ENCODE results near the gene TUB.

Gene TUB

DNA sequence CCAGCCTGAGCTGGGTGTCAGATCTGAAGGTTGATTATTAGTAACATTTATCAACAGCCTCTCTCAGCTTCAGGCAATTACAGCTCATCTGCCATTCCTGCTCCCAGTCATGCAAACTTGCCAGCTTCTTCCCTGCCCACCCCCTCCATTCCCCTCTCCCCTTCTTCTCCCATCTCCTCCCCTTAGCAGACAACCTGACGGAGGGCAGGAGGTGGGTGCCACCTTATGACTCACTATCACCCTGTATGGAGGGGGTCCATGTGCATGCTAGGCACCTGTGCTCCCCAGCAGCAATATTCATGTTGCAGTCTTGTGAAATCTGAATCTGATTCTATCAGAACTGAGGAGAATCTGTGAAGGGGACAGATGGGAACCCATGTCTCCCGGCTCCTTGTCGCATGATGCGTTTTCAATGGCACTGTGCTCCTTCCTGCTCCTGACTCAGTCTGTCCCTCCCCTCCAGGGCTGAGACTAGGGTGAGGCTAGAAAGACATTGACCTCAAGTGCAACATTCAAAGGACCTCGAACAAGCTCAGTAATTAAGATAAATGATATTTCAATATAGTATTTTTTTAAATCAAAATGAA lies 46.3 kb upstream of the TUB start:
- Histone ChIP-seq H3K4me3 (no peak overlapping the region), H3K27ac (peak overlapping the region in 1 of 2 donors; percentile 58)
- TF ChIP-seq, protein P1, sequence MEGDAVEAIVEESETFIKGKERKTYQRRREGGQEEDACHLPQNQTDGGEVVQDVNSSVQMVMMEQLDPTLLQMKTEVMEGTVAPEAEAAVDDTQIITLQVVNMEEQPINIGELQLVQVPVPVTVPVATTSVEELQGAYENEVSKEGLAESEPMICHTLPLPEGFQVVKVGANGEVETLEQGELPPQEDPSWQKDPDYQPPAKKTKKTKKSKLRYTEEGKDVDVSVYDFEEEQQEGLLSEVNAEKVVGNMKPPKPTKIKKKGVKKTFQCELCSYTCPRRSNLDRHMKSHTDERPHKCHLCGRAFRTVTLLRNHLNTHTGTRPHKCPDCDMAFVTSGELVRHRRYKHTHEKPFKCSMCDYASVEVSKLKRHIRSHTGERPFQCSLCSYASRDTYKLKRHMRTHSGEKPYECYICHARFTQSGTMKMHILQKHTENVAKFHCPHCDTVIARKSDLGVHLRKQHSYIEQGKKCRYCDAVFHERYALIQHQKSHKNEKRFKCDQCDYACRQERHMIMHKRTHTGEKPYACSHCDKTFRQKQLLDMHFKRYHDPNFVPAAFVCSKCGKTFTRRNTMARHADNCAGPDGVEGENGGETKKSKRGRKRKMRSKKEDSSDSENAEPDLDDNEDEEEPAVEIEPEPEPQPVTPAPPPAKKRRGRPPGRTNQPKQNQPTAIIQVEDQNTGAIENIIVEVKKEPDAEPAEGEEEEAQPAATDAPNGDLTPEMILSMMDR (IDR thresholded peaks at IDR 0.05): no peak
- DNase-seq (ENCODE audit: low spot score): peak; percentile 60

DNA sequence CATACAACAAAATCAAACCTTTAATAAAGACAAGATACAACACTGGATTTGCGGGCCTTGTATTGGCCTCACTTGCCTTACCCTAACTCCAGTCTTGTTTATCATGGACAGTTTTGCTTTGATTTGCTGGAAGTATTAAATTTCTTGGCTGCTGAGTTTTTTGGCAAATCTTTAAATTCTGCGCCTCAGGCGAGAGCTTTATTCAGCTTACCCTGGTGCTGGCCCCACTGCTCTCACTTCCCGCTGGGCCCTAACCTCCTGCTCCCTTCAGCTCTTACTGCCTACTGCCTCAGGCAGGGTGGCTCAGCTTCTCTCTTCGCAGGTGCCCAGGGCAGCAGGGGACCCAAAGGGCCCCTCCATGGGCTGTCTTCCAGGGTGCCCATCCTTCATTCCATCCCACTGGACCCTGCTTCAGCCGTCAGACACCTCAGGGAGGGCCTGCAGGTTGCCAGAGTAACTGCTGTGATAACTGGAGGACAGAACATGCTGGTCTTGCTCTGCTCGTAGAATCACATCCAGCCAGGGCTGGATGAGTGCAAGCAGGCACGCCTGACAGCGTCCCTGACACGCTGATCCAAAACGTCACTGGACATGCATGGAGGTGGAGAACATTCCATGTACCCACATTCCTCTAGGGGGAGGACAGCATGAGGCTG lies 45.7 kb upstream of the TUB start:
- H3K27ac ChIP-seq: peak overlapping the region in 1 of 2 donors; percentile 54
- peak; percentile 82 for DNase-seq (ENCODE audit: low spot score)
- TF ChIP-seq, protein P1 (IDR thresholded peaks at IDR 0.05): no peak
- no peak overlapping the region for H3K4me3 ChIP-seq

DNA sequence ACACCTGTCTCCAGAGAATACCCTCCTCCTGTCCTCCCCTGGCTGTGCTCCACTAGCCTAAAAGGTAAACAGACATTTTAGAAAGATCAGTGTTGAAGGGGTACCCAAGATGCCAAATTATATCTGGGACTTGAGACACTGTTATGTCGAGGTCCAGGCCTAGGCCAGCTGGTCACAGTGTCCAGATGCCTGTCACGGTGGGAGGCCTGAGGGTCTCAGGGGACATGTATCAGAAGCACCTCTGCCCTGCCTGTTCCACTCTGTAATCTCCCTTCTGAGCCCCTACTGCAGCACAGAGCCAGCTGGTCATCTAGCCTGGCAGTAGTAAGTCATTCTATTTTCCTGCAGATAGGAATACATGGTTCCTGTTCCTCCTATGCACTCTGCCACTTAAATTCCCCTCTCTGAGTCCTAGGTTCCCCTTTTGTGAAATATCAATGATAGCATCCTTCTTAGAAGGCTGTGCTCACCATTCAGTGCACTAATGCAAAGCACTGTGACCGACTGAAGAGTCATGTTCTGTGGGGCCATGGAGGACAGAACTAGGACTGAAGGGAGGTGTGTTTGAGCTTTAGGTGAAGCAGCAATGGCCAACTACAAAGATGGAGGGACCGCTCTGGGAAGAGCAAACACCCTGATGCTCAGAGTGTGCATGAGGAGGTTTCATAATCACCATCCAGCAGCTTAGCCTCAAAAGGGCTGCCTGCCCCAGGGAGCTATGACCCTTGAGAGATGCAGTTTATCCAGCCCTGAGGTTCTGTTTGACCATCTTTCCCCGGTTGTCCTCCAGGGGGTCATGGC lies 44.8 kb upstream of the TUB start:
- DNase-seq (ENCODE audit: low spot score): no peak
- Histone ChIP-seq H3K27ac (peak overlapping the region in 1 of 2 donors; percentile 33), H3K4me3 (no peak overlapping the region)
- TF ChIP-seq, protein P1 (IDR thresholded peaks at IDR 0.05): no peak

DNA sequence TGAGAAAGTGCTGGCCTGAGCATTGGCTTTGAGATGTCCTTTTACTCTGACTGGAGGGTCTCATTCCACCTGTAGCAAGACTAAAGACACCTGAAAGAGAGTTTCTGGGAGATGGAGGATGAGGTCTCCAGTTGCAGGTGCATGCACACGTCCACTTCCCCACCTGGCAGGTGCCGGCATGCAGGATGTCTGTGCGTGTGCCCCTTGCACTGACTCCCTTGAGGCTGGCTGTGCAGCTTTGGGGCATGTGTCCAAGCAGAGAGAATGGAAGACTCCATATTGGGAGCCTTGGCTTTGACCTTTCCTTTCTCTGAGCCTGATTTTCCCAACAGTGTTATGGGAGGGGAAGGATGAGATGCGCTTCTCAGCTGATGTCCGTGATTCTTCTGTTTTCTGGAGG lies 44.0 kb upstream of the TUB start:
- DNase-seq (ENCODE audit: low spot score): peak; percentile 65
- Histone ChIP-seq H3K27ac (no peak overlapping the region), H3K4me3 (no peak overlapping the region)
- TF ChIP-seq, protein P1 (IDR thresholded peaks at IDR 0.05): no peak

DNA sequence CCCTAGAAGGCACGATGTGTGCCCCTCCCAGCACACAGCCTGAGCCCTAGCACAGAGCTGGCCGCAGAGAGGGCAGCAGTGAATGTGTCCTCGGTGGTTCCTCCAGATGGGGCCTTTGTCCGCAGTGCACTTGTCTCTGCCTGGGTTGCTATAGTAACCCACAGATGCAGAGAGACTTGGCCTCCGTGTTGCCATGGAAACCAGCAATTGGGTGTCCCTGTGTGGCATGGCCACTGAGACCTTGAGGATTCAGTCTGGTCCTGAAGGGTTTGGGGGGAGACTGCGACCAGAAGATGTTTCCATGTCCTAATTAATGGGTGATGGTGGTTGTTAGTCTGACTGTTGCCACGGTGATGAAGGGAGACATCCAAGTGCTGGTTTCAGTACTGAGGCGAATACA lies 42.6 kb upstream of the TUB start:
- H3K4me3 ChIP-seq: no peak overlapping the region
- TF ChIP-seq, protein P1 (IDR thresholded peaks at IDR 0.05): no peak
- no peak overlapping the region for H3K27ac ChIP-seq
- DNase-seq (ENCODE audit: low spot score): peak; percentile 35

DNA sequence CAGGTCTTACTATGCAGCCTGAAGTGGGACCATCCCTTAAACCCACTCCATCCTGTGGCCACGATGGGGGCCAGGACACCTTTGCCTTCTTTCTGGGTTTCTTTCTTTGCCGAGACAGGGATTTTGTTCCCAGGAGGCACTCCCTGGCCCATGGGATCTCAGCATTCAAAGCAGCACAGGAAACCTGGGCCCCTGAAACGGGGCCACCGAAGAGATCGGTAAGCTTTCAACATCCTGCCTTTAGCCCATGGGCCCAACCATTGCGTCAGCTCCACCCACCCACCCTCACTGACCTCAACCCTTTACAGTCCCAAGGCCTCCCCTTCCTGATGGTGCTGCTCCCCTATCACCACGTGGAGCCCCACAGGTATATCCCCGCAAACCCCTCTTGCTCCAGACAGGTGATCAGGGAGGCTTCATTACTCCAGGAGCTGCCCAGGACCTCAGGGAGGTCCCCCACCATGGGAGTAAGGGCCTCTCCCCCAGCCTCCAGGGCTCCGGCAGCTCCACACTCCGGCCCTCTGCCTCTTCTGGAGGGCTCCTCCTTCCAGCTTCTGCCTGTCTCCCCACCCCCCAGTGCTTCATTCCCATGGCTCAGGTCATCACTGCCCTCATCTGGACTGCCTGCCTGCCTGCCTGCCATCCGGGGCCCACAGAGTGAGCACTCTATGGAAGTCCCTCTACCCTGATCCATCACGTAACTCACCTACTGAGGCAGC lies 42.0 kb upstream of the TUB start:
- DNase-seq (ENCODE audit: low spot score): peak; percentile 62
- H3K4me3 ChIP-seq: no peak overlapping the region
- no peak overlapping the region for H3K27ac ChIP-seq
- TF ChIP-seq, protein P1 (IDR thresholded peaks at IDR 0.05): no peak

Data from coronary artery (tissue), 2 donors.